Stimulated activated CD4-positive, alpha-beta T cell treated with anti-CD3 and anti-CD28 coated beads, Interleukin-4, amount 100 ng/mL, for 48 hours (primary cell): ENCODE results near the gene AIFM2.

Experiments used
- DNase-seq, 2 donors: peaks; one replicate each; pipeline ENCODE4 v3.0.0-alpha.2; 2020; ENCODE audit warnings: low read depth in 2 of 2

AIFM2 gene

GRCh38 chr10:70146489-70147258 is 14.0 kb upstream of the AIFM2 start, which contains the start of gene TYSND1:
TYSND1 (minus strand) TSS chr10:70146700; CDS start chr10:70146586, 114 bp downstream.
- DNase-seq: peak; percentile 84 to 92

GRCh38 chr10:70145666-70146488 is 13.3 kb upstream of the AIFM2 start:
- DNase-seq: peak; percentile 57 to 61

GRCh38 chr10:70145166-70145665 is 12.6 kb upstream of the AIFM2 start:
- DNase-seq: no peak

GRCh38 chr10:70144372-70145110 is 11.9 kb upstream of the AIFM2 start:
- no peak for DNase-seq

GRCh38 chr10:70142555-70142954 is 9.9 kb upstream of the AIFM2 start:
- no peak for DNase-seq

- no peak for DNase-seq
These were observed 7.7 kb upstream of the AIFM2 start for GRCh38 chr10:70140297-70140696.

- no peak for DNase-seq
These were observed 7.3 kb upstream of the AIFM2 start for GRCh38 chr10:70139997-70140250.

GRCh38 chr10:70139151-70139996 is 6.7 kb upstream of the AIFM2 start:
- no peak for DNase-seq

GRCh38 chr10:70137927-70138883 is 5.6 kb upstream of the AIFM2 start:
- no peak for DNase-seq

- DNase-seq: no peak
These were observed 4.5 kb upstream of the AIFM2 start for GRCh38 chr10:70137135-70137534.

GRCh38 chr10:70135684-70136083 is 3.1 kb upstream of the AIFM2 start:
- no peak for DNase-seq

GRCh38 chr10:70135046-70135445 is 2.4 kb upstream of the AIFM2 start:
- DNase-seq: no peak

GRCh38 chr10:70131560-70131937 is 1.1 kb downstream of the AIFM2 start:
- DNase-seq: no peak

GRCh38 chr10:70130878-70131559 is 1.6 kb downstream of the AIFM2 start:
- no peak for DNase-seq

GRCh38 chr10:70126700-70127395 is 5.8 kb downstream of the AIFM2 start:
- DNase-seq: no peak

- no peak for DNase-seq
These were observed 6.6 kb downstream of the AIFM2 start for GRCh38 chr10:70125918-70126552.

GRCh38 chr10:70124918-70125317 is 7.7 kb downstream of the AIFM2 start:
- no peak for DNase-seq

- DNase-seq: no peak
These were observed 8.2 kb downstream of the AIFM2 start for GRCh38 chr10:70124415-70124814.

- DNase-seq: no peak
These were observed 8.8 kb downstream of the AIFM2 start for GRCh38 chr10:70123817-70124216.
